HEK293 (cell line): Measurements from ENCODE around the gene MBTD1.

Experiments used
- CTCF ChIA-PET: fragments of 350-600 bp; formaldehyde crosslinking; extraction: SDS; loops from one replicate; lab custom pipeline; 2021; ENCODE audit warnings: antibody characterized with exemption; lab: Yijun Ruan, JAX
- POLR2A ChIA-PET: fragments of 300-600 bp; formaldehyde crosslinking; extraction: SDS; loops from one replicate; lab custom pipeline; 2020; ENCODE audit warnings: antibody characterized with exemption, inconsistent platforms; lab: Yijun Ruan, JAX
- H3K27ac ChIP-seq: fragments of 200-500 bp; sonication (Bioruptor generic); 2 replicates; pipeline ENCODE4 v1.5.1; 2014; ENCODE audit warnings: low read depth, low read length, control low read depth, inconsistent platforms; ENCODE audit errors: extremely low read depth
- H3K36me3 ChIP-seq, 2 experiments: fragments of 200-500 bp in 1 of 2; sonication (Bioruptor generic) in 1 of 2; 1 replicate in 1 of 2; 2 replicates in 1 of 2; pipeline ENCODE4 v1.5.1; 2014 to 2017; ENCODE audit warnings: inconsistent platforms in 2 of 2, low read length in 2 of 2; ENCODE audit not compliant: control insufficient read depth in 2 of 2, insufficient read depth in 1 of 2
- H3K4me1 ChIP-seq: fragments of 200-500 bp; sonication (Bioruptor generic); 2 replicates; pipeline ENCODE4 v1.5.1; 2014; ENCODE audit warnings: mild to moderate bottlenecking, low read length, inconsistent platforms; ENCODE audit not compliant: control insufficient read depth, insufficient read depth
- H3K4me3 ChIP-seq: 2 replicates; pipeline ENCODE4 v1.5.1; 2011; ENCODE audit warnings: low read depth, mild to moderate bottlenecking, control low read depth, low read length, moderate library complexity
- H3K9me3 ChIP-seq: fragments of 200-500 bp; sonication (Bioruptor generic); 2 replicates; pipeline ENCODE4 v1.5.1; 2014; ENCODE audit warnings: low read depth, low read length, inconsistent platforms; ENCODE audit not compliant: control insufficient read depth, insufficient read depth
- HOXA7 ChIP-seq: sonication (generic); formaldehyde crosslinking; IDR thresholded peaks from 2 replicates; pipeline ENCODE4 v1.8.1; 2022; ENCODE audit warnings: missing genetic modification reagents, borderline replicate concordance
- HOXC10 ChIP-seq: sonication (generic); formaldehyde crosslinking; IDR thresholded peaks from 2 replicates; pipeline ENCODE4 v1.8.1; 2023; ENCODE audit warnings: mild to moderate bottlenecking, missing genetic modification reagents
- KLF7 ChIP-seq: fragments of 450-650 bp; formaldehyde crosslinking; IDR thresholded peaks from 2 replicates; pipeline ENCODE4 v1.5.1; 2016; ENCODE audit warnings: missing biosample characterization, missing genetic modification characterization, borderline replicate concordance
- KLF9 ChIP-seq: fragments of 450-650 bp; formaldehyde crosslinking; IDR thresholded peaks from 2 replicates; pipeline ENCODE4 v1.5.1; 2016; ENCODE audit warnings: missing biosample characterization, missing genetic modification characterization, low read depth
- PRDM1 ChIP-seq: fragments of 450-650 bp; formaldehyde crosslinking; IDR thresholded peaks from 2 replicates; pipeline ENCODE4; 2016; ENCODE audit warnings: missing biosample characterization, missing genetic modification characterization
- ZBTB17 ChIP-seq: fragments of 450-650 bp; formaldehyde crosslinking; IDR thresholded peaks from 2 replicates; pipeline ENCODE4 v1.5.1; 2016; ENCODE audit warnings: missing biosample characterization, missing genetic modification characterization
- ZBTB21 ChIP-seq: fragments of 450-650 bp; formaldehyde crosslinking; IDR thresholded peaks from 2 replicates; pipeline ENCODE4 v1.5.1; 2017; ENCODE audit warnings: missing biosample characterization, missing genetic modification characterization
- ZBTB48 ChIP-seq: fragments of 450-650 bp; formaldehyde crosslinking; IDR thresholded peaks from 2 replicates; pipeline ENCODE4 v1.5.1; 2016; ENCODE audit warnings: missing biosample characterization, missing genetic modification characterization
- ZNF112 ChIP-seq: fragments of 450-650 bp; formaldehyde crosslinking; IDR thresholded peaks from 2 replicates; pipeline ENCODE4 v1.5.0; 2017; ENCODE audit warnings: missing biosample characterization, missing genetic modification characterization
- ZNF132 ChIP-seq: fragments of 450-650 bp; formaldehyde crosslinking; IDR thresholded peaks from 2 replicates; pipeline ENCODE4 v1.5.1; 2017; ENCODE audit warnings: missing biosample characterization, missing genetic modification characterization, borderline replicate concordance
- ZNF133 ChIP-seq: fragments of 450-650 bp; formaldehyde crosslinking; IDR thresholded peaks from 2 replicates; pipeline ENCODE4 v1.5.1; 2016; ENCODE audit warnings: missing biosample characterization, missing genetic modification characterization
- ZNF23 ChIP-seq: fragments of 450-650 bp; formaldehyde crosslinking; IDR thresholded peaks from 2 replicates; pipeline ENCODE4 v1.5.1; 2016; ENCODE audit warnings: missing biosample characterization, missing genetic modification characterization, borderline replicate concordance
- ZNF423 ChIP-seq: fragments of 450-650 bp; formaldehyde crosslinking; IDR thresholded peaks from 2 replicates; pipeline ENCODE4 v1.5.1; 2016; ENCODE audit warnings: missing biosample characterization, missing genetic modification characterization
- ZNF48 ChIP-seq: fragments of 450-650 bp; formaldehyde crosslinking; IDR thresholded peaks from 2 replicates; pipeline ENCODE4 v1.5.1; 2016; ENCODE audit warnings: missing biosample characterization, missing genetic modification characterization
- ZNF514 ChIP-seq: fragments of 450-650 bp; formaldehyde crosslinking; IDR thresholded peaks from 2 replicates; pipeline ENCODE4 v1.5.1; 2016; ENCODE audit warnings: missing biosample characterization, missing genetic modification characterization
- ZNF529 ChIP-seq: fragments of 450-650 bp; formaldehyde crosslinking; IDR thresholded peaks from 2 replicates; pipeline ENCODE4 v1.5.1; 2017; ENCODE audit warnings: missing genetic modification characterization, missing biosample characterization; ENCODE audit not compliant: insufficient replicate concordance
- ZNF664 ChIP-seq: fragments of 450-650 bp; formaldehyde crosslinking; IDR thresholded peaks from 2 replicates; pipeline ENCODE4 v1.5.1; 2016; ENCODE audit warnings: missing biosample characterization, missing genetic modification characterization
- TF ChIP-seq, protein P1 (sequence below): fragments of 450-650 bp; formaldehyde crosslinking; IDR thresholded peaks from 2 replicates; pipeline ENCODE4 v1.5.1; 2016; ENCODE audit warnings: missing biosample characterization, missing genetic modification characterization
- TF ChIP-seq, protein P2 (sequence below): fragments of 450-650 bp; formaldehyde crosslinking; IDR thresholded peaks from 2 replicates; pipeline ENCODE4; 2016; ENCODE audit warnings: missing biosample characterization, missing genetic modification characterization

MBTD1 gene

DNA sequence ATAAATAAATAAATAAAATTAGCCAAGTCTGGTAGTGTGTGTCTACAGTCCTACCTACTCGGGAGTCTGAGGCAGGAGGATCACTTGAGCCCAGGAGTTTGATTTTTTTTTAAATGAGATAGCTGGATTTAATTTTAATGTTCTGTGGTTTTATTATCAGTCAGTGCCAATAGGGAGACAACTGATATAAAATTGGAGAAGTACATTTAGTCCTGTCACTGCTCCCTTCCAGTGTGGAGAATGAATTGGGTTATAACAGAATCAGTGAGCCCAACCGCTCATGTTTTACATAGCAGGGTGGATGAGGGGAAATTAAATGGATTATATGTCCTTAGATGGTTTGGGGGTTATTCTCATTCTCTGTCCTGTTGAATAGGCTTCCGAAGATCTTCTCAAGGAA lies 100.2 kb downstream of the MBTD1 start:
- ChIA-PET POLR2A (interaction anchor here (0.6 to 0.7 kb wide), 2 partner anchors 83 to 90 kb away, joined by 4 read pairs; no protein-coding TSS in a partner anchor), CTCF (no interaction called here)
- peak; percentile 36; the same call in 1 of the 2 replicates for TF ChIP-seq ZNF664 (tag by site-specific recombination)
- no peak for TF ChIP-seq HOXC10 (CRISPR knock-in tag)
- peak; percentile 51; the same call in 1 of the 2 replicates for TF ChIP-seq ZNF133 (tag by site-specific recombination)
- Histone ChIP-seq H3K27ac (no peak overlapping the region), H3K4me1 (no peaks in the 10 kb centered on the region), H3K9me3 (no peaks in the 10 kb centered on the region), H3K36me3 (peaks cover 68 to 81% of the 10 kb centered on the region in 2 experiments), H3K4me3 (no peak overlapping the region)

- Histone ChIP-seq H3K4me3 (no peak overlapping the region), H3K36me3 (peaks cover 34 to 50% of the 10 kb centered on the region in 2 experiments), H3K9me3 (no peaks in the 10 kb centered on the region), H3K27ac (no peak overlapping the region)
- CTCF ChIA-PET = interaction anchor here (0.6 to 3.8 kb wide), 3 partner anchors 10 to 152 kb away, joined by 4 to 107 read pairs (median 10); partner anchors contain the start of gene NME2
- POLR2A ChIA-PET = interaction anchor here (0.6 to 3.8 kb wide), 4 partner anchors 7 to 56 kb away, joined by 3 to 36 read pairs (median 14); partner anchors contain the start of genes NME2 and SPAG9
- TF ChIP-seq ZNF514 (tag by site-specific recombination) = no peak
- no peak for TF ChIP-seq ZNF23
- TF ChIP-seq ZBTB21 (tag by site-specific recombination) = no peak
- TF ChIP-seq HOXA7 (CRISPR knock-in tag) = no peak
- no peak for TF ChIP-seq KLF9 (tag by site-specific recombination)
- TF ChIP-seq ZNF423 (tag by site-specific recombination) = no peak
- TF ChIP-seq ZNF132 (tag by site-specific recombination) = no peak
- TF ChIP-seq ZNF112 (tag by site-specific recombination) = no peak
- no peak for TF ChIP-seq PRDM1 (tag by site-specific recombination)
- TF ChIP-seq, protein P1, sequence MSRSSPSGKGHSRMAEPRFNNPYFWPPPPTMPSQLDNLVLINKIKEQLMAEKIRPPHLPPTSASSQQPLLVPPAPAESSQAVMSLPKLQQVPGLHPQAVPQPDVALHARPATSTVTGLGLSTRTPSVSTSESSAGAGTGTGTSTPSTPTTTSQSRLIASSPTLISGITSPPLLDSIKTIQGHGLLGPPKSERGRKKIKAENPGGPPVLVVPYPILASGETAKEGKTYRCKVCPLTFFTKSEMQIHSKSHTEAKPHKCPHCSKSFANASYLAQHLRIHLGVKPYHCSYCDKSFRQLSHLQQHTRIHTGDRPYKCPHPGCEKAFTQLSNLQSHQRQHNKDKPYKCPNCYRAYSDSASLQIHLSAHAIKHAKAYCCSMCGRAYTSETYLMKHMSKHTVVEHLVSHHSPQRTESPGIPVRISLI (tag by site-specific recombination) = no peak
- no peak for TF ChIP-seq ZNF529 (tag by site-specific recombination)
- no peak for TF ChIP-seq ZBTB17
- no peak for TF ChIP-seq ZNF48 (tag by site-specific recombination)
- TF ChIP-seq, protein P2, sequence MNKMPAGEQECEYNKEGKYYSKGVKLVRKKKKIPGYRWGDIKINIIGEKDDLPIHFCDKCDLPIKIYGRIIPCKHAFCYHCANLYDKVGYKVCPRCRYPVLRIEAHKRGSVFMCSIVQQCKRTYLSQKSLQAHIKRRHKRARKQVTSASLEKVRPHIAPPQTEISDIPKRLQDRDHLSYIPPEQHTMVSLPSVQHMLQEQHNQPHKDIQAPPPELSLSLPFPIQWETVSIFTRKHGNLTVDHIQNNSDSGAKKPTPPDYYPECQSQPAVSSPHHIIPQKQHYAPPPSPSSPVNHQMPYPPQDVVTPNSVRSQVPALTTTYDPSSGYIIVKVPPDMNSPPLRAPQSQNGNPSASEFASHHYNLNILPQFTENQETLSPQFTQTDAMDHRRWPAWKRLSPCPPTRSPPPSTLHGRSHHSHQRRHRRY (tag by site-specific recombination) = no peak
- TF ChIP-seq, all 188 proteins: peak for 0
- H3K4me1 ChIP-seq = peaks cover 4% of the 10 kb centered on the region; the same call in 1 of the 2 replicates
Observed at GRCh38 chr17:51155416-51155815, 104.4 kb downstream of the MBTD1 start.

DNA sequence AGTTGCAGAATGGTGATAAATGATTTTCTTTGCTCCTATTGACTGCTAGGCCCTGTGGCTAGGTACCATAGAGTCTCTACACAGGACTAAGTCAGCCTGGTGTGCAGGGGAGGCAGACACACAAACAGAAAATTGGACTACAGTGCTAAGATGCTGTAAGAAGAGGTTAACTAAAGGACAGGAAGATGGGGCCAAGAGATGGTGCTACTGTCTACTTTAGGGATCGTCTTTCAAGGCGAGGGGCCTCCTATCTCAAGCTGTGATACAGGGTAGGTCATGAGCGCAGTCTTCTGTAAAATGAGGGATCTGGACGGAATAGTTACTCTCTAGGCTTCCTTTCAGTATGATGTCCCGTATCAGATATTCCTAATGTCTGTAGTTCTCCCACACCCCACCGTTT lies 105.7 kb downstream of the MBTD1 start:
- Histone ChIP-seq H3K4me3 (peak overlapping the region; percentile 72), H3K9me3 (no peaks in the 10 kb centered on the region), H3K36me3 (peaks cover 22 to 39% of the 10 kb centered on the region in 2 experiments), H3K4me1 (peaks cover 4% of the 10 kb centered on the region; the same call in 1 of the 2 replicates), H3K27ac (peak overlapping the region; percentile 76; the same call in 1 of the 2 replicates)
- POLR2A ChIA-PET = interaction anchor here (0.5 to 3.8 kb wide), 6 partner anchors 9 to 132 kb away, joined by 3 to 36 read pairs (median 7); partner anchors contain the start of genes NME2 and SPAG9
- CTCF ChIA-PET = interaction anchor here (0.6 to 3.8 kb wide), 8 partner anchors 12 to 527 kb away, joined by 3 to 107 read pairs (median 5); partner anchors contain the start of genes NME2, SPAG9 and UTP18
- TF ChIP-seq ZBTB48 (tag by site-specific recombination) = peak; percentile 91
- no peak for TF ChIP-seq KLF7 (tag by site-specific recombination)
